HepG2 (cell line): ENCODE results near the gene NAB2. TPM values are rescaled to one million over a fixed set of nuclear protein-coding genes. Genes with fewer than 3 reads are reported as not detected.
A peak's percentile ranks its signal among the peaks of the same experiment; 100 is the strongest.

ENCODE experiments used
- ATAC-seq: fragments of 200-7000 bp; cut with Tn5 transposase; 3 replicates; pipeline ENCODE4 v1.9.1; 2020; ENCODE audit warnings: mild to moderate bottlenecking, moderate library complexity
- BruUV-seq: library from RNA; stranded (reverse); fragments of 400-500 nt; replicated peaks from 2 replicates; lab custom pipeline; 2021; lab: Mats Ljungman, UMichigan
- CTCF ChIA-PET: fragments of 300-600 bp; formaldehyde crosslinking; extraction: SDS; loops from one replicate; lab custom pipeline; 2021; ENCODE audit warnings: low total read pairs, inconsistent platforms, low intra/inter-chr PET ratio; lab: Yijun Ruan, JAX
- POLR2A ChIA-PET: fragments of 350-600 bp; sonication (Branson Sonifier 250); formaldehyde crosslinking; loops from one replicate; lab custom pipeline; 2020; ENCODE audit warnings: antibody characterized with exemption, inconsistent platforms; lab: Yijun Ruan, JAX
- DNase-seq: peaks from one replicate; pipeline ENCODE4 v3.0.0-alpha.2; 2015; ENCODE audit warnings: low spot score
- FAIRE-seq: peaks from 3 replicates; lab custom pipeline; 2011; peaks lifted over from hg19 to GRCh38; lab: Jason Lieb, UNC
- H2AFZ ChIP-seq: one replicate; pipeline ENCODE4 v1.6.1; 2011; ENCODE audit warnings: low read length, inconsistent platforms
- H3K27ac ChIP-seq: fragments of 300-600 bp; 3 replicates; pipeline ENCODE4 v1.8.0; 2011; ENCODE audit warnings: mixed run types, mild to moderate bottlenecking, mixed read lengths, low read length, inconsistent platforms; ENCODE audit not compliant: insufficient read depth; ENCODE audit errors: extremely low read length
- H3K27me3 ChIP-seq, 2 experiments: fragments of 200-600 bp in 1 of 2; 2 replicates in 1 of 2; 3 replicates in 1 of 2; pipeline versions ENCODE4 v1.6.0 to v1.8.0; 2011; ENCODE audit warnings: low read length in 2 of 2, mild to moderate bottlenecking in 2 of 2, moderate library complexity in 2 of 2, inconsistent platforms in 1 of 2; ENCODE audit not compliant: insufficient read depth in 2 of 2, control insufficient read depth in 1 of 2
- H3K36me3 ChIP-seq, 2 experiments: fragments of 200-600 bp in 1 of 2; replicated peaks in 1 of 2; 2 replicates in 1 of 2; 3 replicates in 1 of 2; pipeline versions ENCODE4 v1.5.1 to v1.8.0; 2011; ENCODE audit warnings: low read length in 2 of 2, inconsistent platforms in 1 of 2; ENCODE audit not compliant: insufficient read depth in 2 of 2, control insufficient read depth in 1 of 2
- H3K4me1 ChIP-seq: 2 replicates; pipeline ENCODE4 v1.5.1; 2012; ENCODE audit warnings: low read length, inconsistent platforms; ENCODE audit not compliant: insufficient read depth
- H3K4me2 ChIP-seq: 2 replicates; pipeline ENCODE4 v1.6.0; 2011; ENCODE audit warnings: low read depth, low read length, inconsistent platforms
- H3K4me3 ChIP-seq, 3 experiments: fragments of 200-600 bp in 1 of 3; sonication (generic), shearing (Covaris generic) in 1 of 3; replicated peaks in 1 of 3; 2 replicates each; pipeline ENCODE4 v1.5.1; 2011 to 2016; ENCODE audit warnings: low read length in 3 of 3, inconsistent platforms in 2 of 3, low read depth in 2 of 3, mild to moderate bottlenecking in 2 of 3, control low read depth in 1 of 3, mixed read lengths in 1 of 3; ENCODE audit not compliant: insufficient read depth in 1 of 3
- H3K79me2 ChIP-seq: one replicate; pipeline ENCODE4 v1.6.1; 2011; ENCODE audit warnings: low read length, inconsistent platforms; ENCODE audit not compliant: insufficient read depth
- H3K9ac ChIP-seq: 2 replicates; pipeline ENCODE4 v1.6.0; 2011; ENCODE audit warnings: mild to moderate bottlenecking, low read depth, low read length, inconsistent platforms; ENCODE audit not compliant: insufficient read depth
- H3K9me3 ChIP-seq: 2 replicates; pipeline ENCODE4 v1.5.1; 2012; ENCODE audit warnings: mild to moderate bottlenecking, low read length
- H4K20me1 ChIP-seq: 2 replicates; pipeline ENCODE4 v1.6.0; 2011; ENCODE audit warnings: inconsistent platforms, mild to moderate bottlenecking, low read length, moderate library complexity; ENCODE audit not compliant: insufficient read depth
- ARNTL ChIP-seq: sonication (generic); formaldehyde crosslinking; IDR thresholded peaks from 2 replicates; pipeline ENCODE4 v1.4.0; 2020; ENCODE audit warnings: mild to moderate bottlenecking, missing genetic modification reagents
- CBFB ChIP-seq: sonication (generic); formaldehyde crosslinking; IDR thresholded peaks from 2 replicates; pipeline ENCODE4 v1.4.0; 2020; ENCODE audit warnings: missing genetic modification reagents
- ETV5 ChIP-seq: IDR thresholded peaks from 2 replicates; pipeline ENCODE4 v1.6.1; 2018; ENCODE audit warnings: missing biosample characterization, missing genetic modification reagents, inconsistent platforms, borderline replicate concordance
- MEF2D ChIP-seq: sonication (generic); formaldehyde crosslinking; IDR thresholded peaks from 2 replicates; pipeline ENCODE4 v1.5.1; 2020; ENCODE audit warnings: mild to moderate bottlenecking, missing genetic modification reagents
- MIER3 ChIP-seq: IDR thresholded peaks from 2 replicates; pipeline ENCODE4 v1.6.1; 2016; ENCODE audit warnings: missing compliant biosample characterization, borderline replicate concordance
- NR2C2 ChIP-seq: sonication (generic); formaldehyde crosslinking; IDR thresholded peaks from 2 replicates; pipeline ENCODE4 v1.4.0; 2020; ENCODE audit warnings: missing genetic modification reagents, mild to moderate bottlenecking, moderate library complexity, borderline replicate concordance
- NR2F2 ChIP-seq: IDR thresholded peaks from 2 replicates; pipeline ENCODE4 v1.6.1; 2012; ENCODE audit warnings: low read depth, inconsistent platforms, borderline replicate concordance
- RBM39 ChIP-seq: fragments of 200-400 bp; formaldehyde crosslinking; IDR thresholded peaks from one replicate; pipeline ENCODE4 v1.6.1; 2018; ENCODE audit warnings: antibody characterized with exemption, mild to moderate bottlenecking, low read depth, low read length; ENCODE audit not compliant: poor library complexity, severe bottlenecking
- RFXAP ChIP-seq: sonication (generic); formaldehyde crosslinking; IDR thresholded peaks from 2 replicates; pipeline ENCODE4 v1.4.0; 2020; ENCODE audit warnings: missing genetic modification reagents, borderline replicate concordance
- TEAD3 ChIP-seq: optimal IDR thresholded peaks from 2 replicates; pipeline ENCODE3; 2016; ENCODE audit warnings: borderline replicate concordance
- WGBS: methylation state at CpG from one replicate; pipeline ENCODE4 v1.1.6; 2017; ENCODE audit warnings: low lambda C conversion rate; 5-methylcytosine and 5-hydroxymethylcytosine counted together
- in situ Hi-C: cut with HindIII; loops from 2 replicates; pipeline ENCODE4 v1.10.0; 2017; ENCODE audit warnings: low pct_unique_long_range_greater_than_20kb; ENCODE audit not compliant: extremely low pct_ligation_motif_present
- intact Hi-C: fragments of 100-400 bp; cut with micrococcal nuclease; formaldehyde crosslinking; loops from one replicate; pipeline ENCODE4 v1.10.0; 2022; ENCODE audit not compliant: unreplicated experiment
- polyA plus RNA-seq, 8 experiments: library from polyadenylated mRNA; depleted of rRNA in 3 of 8; stranded (reverse) in 7 of 8; unstranded in 1 of 8; fragments of >200 nt; fragmentation: Illumina TruSeq in 4 of 8; extraction: Trizol in 4 of 8; gene quantifications; 2 replicates each; pipeline versions ENCODE4 v1.2.1 to v1.2.3, GENCODE V29; 2011 to 2016; ENCODE audit warnings: low read depth in 4 of 8, missing spikeins in 1 of 8, mixed read lengths in 1 of 8; ENCODE audit not compliant: insufficient read depth in 1 of 8
- total RNA-seq, 5 experiments: library from RNA; depleted of rRNA; stranded (reverse); fragments of >200 nt; fragmentation: Illumina TruSeq; extraction: Trizol; gene quantifications; 2 replicates each; pipeline ENCODE4 v1.2.3, GENCODE V29; 2016; ENCODE audit warnings: low read depth in 1 of 5
- TF ChIP-seq, protein P1 (sequence below): sonication (generic); formaldehyde crosslinking; IDR thresholded peaks from 2 replicates; pipeline ENCODE4 v1.4.0; 2020; ENCODE audit warnings: missing genetic modification reagents, borderline replicate concordance
- TF ChIP-seq, protein P2 (sequence below): sonication (generic); formaldehyde crosslinking; IDR thresholded peaks from 2 replicates; pipeline ENCODE4 v1.5.1; 2020; ENCODE audit warnings: mild to moderate bottlenecking, moderate library complexity, missing genetic modification reagents
- TF ChIP-seq, protein P3 (sequence below): sonication (generic); formaldehyde crosslinking; IDR thresholded peaks from 2 replicates; pipeline ENCODE4 v1.5.0; 2020; ENCODE audit warnings: mild to moderate bottlenecking, missing genetic modification reagents, moderate library complexity
- TF ChIP-seq, protein P4 (sequence below): sonication (generic); formaldehyde crosslinking; IDR thresholded peaks from 2 replicates; pipeline ENCODE4 v1.4.0; 2020; ENCODE audit warnings: mild to moderate bottlenecking, missing genetic modification reagents

The NAB2 gene
- total and polyA plus RNA-seq, 2 of the 13 experiments (the other 11 are each of a cell fraction or from before 2014, with no cell fraction given): 11.7 to 12.9 TPM

DNA sequence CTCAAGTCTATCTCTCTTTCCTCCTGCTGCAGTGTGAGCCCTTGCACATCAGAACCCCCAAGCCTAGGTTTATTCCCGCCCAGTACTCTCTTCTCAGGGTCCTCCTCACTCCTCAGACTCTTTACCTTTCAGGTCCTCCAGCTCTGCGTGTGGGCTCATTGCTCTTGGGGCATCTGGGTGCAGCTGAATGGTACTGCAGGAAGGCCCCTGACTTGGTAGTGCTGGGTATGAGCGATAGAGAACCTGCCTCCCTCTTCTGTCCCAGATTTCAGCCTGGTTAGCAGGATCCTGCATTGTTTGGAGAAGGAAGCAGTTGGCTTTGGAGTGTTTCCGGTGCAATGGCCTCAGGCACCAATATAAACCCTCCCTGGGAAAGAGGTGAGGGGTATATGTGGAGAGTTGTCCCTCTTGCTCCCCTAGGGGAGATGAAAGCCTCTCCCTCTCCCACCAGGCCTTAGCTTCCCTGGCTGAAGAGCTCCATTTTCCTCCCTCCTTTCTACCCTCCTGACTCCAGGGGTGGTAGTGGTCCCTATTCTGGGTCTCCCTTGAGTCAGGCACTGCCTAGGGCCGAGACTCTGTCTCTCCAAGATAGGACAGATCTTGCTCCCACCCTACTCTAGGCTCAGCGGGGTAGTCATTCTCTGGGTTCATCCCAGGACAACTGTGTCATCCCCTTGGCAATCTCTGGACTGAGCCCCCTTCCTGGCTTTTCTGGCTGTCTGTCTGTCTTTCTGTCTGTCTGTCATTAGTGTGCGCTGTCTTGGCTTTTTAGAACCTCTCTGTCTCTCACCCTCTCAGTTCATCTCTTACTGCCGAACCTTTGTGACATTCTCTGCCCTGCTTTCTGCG is 43.2 kb downstream of the NAB2 start (continued):
- TF ChIP-seq, protein P1, sequence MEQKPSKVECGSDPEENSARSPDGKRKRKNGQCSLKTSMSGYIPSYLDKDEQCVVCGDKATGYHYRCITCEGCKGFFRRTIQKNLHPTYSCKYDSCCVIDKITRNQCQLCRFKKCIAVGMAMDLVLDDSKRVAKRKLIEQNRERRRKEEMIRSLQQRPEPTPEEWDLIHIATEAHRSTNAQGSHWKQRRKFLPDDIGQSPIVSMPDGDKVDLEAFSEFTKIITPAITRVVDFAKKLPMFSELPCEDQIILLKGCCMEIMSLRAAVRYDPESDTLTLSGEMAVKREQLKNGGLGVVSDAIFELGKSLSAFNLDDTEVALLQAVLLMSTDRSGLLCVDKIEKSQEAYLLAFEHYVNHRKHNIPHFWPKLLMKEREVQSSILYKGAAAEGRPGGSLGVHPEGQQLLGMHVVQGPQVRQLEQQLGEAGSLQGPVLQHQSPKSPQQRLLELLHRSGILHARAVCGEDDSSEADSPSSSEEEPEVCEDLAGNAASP (CRISPR knock-in tag): peak; percentile 32; the same call in 1 of the 2 replicates
- TF ChIP-seq MIER3 (CRISPR knock-in tag) (no peak), NR2C2 (CRISPR knock-in tag) (peak; percentile 48; the same call in 1 of the 2 replicates), ETV5 (CRISPR knock-in tag) (peak; percentile 48; the same call in 1 of the 2 replicates)

DNA sequence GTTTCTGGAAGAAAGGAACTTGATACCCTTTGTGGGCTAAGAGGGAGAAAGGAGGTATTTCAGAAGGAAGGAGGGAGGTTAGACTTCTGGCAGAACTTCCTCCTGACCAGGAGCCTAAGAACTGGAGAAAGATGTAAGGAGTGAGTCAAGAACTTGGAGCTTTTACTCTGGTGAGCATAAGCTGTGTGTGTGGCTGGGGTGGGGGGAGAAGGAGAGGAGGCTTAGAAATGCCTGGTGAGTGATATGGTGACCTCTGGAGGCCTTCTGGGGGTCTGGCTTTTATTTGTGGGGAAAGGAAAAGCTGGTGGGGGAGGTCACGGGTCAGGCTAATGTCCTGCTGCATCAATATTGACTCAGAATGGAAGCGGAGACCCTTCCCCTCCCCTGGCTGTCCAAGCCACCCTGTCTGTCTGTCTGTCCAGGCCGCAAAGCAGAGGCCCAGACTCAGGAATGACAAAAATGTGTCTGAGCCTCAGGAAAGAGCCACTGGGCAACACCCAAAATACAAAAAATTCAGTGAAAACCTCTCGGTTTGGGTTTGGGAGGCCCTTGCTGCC is 44.2 kb downstream of the NAB2 start:
- H2AFZ ChIP-seq: no peak overlapping the region
- no peaks in the 10 kb centered on the region; a peak in 1 of 5 replicates for H3K27me3 ChIP-seq
- H3K9ac ChIP-seq: 0 out of 2 replicates have a peak overlapping the region, but pooled peaks have one; percentile 21
- ChIA-PET POLR2A (interaction anchor here (0.9 to 16.0 kb wide), 3 partner anchors 9 to 22 kb away, joined by 3 to 827 read pairs (median 19); partner anchors contain the start of genes LRP1-AS and STAT6), CTCF (no interaction called here)
- no TSS peak for BruUV-seq
- H3K27ac ChIP-seq: peak overlapping the region; percentile 40
- no peaks in the 10 kb centered on the region for H3K9me3 ChIP-seq
- in situ Hi-C loops (loop anchor here (5.0 kb wide), 1 partner anchor 44 kb away; no protein-coding TSS in a partner anchor), intact Hi-C loops (no loop called here)
- DNase-seq (no peak), ATAC-seq (no peak), FAIRE-seq (peak; percentile 37)
- H3K36me3 ChIP-seq: peaks cover 7 to 12% of the 10 kb centered on the region in 2 experiments; a peak in 2 of 5 replicates
- WGBS: 17% methylated on average over 2 of the region's 4 CpGs
- peak overlapping the region in 2 of 3 experiments; percentile 30 to 44; a peak in 3 of 6 replicates for H3K4me3 ChIP-seq
- peaks cover 85% of the 10 kb centered on the region for H3K4me1 ChIP-seq
- peaks cover 33% of the 10 kb centered on the region for H4K20me1 ChIP-seq
- H3K79me2 ChIP-seq: peaks cover 68% of the 10 kb centered on the region
- H3K4me2 ChIP-seq: peak overlapping the region; percentile 94
- TF ChIP-seq NR2F2: peak; percentile 55; the same call in 1 of the 2 replicates
- peak; percentile 57 for TF ChIP-seq TEAD3 (CRISPR knock-in tag)
- no peak for TF ChIP-seq RBM39
- TF ChIP-seq, protein P2, sequence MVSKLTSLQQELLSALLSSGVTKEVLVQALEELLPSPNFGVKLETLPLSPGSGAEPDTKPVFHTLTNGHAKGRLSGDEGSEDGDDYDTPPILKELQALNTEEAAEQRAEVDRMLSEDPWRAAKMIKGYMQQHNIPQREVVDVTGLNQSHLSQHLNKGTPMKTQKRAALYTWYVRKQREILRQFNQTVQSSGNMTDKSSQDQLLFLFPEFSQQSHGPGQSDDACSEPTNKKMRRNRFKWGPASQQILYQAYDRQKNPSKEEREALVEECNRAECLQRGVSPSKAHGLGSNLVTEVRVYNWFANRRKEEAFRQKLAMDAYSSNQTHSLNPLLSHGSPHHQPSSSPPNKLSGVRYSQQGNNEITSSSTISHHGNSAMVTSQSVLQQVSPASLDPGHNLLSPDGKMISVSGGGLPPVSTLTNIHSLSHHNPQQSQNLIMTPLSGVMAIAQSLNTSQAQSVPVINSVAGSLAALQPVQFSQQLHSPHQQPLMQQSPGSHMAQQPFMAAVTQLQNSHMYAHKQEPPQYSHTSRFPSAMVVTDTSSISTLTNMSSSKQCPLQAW (CRISPR knock-in tag): no peak
- TF ChIP-seq MEF2D (CRISPR knock-in tag): no peak
- TF ChIP-seq ARNTL (CRISPR knock-in tag): no peak
- TF ChIP-seq, protein P3, sequence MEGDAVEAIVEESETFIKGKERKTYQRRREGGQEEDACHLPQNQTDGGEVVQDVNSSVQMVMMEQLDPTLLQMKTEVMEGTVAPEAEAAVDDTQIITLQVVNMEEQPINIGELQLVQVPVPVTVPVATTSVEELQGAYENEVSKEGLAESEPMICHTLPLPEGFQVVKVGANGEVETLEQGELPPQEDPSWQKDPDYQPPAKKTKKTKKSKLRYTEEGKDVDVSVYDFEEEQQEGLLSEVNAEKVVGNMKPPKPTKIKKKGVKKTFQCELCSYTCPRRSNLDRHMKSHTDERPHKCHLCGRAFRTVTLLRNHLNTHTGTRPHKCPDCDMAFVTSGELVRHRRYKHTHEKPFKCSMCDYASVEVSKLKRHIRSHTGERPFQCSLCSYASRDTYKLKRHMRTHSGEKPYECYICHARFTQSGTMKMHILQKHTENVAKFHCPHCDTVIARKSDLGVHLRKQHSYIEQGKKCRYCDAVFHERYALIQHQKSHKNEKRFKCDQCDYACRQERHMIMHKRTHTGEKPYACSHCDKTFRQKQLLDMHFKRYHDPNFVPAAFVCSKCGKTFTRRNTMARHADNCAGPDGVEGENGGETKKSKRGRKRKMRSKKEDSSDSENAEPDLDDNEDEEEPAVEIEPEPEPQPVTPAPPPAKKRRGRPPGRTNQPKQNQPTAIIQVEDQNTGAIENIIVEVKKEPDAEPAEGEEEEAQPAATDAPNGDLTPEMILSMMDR (CRISPR knock-in tag): 0 out of 2 replicates have a peak, but pooled peaks have one; percentile 25
- TF ChIP-seq, protein P4, sequence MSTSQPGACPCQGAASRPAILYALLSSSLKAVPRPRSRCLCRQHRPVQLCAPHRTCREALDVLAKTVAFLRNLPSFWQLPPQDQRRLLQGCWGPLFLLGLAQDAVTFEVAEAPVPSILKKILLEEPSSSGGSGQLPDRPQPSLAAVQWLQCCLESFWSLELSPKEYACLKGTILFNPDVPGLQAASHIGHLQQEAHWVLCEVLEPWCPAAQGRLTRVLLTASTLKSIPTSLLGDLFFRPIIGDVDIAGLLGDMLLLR (CRISPR knock-in tag): no peak
- no peak for TF ChIP-seq CBFB (CRISPR knock-in tag)
- TF ChIP-seq RFXAP: no peak
